K562 (cell line): ENCODE measurements around the gene ZAP70. TPM values are rescaled to one million over a fixed set of nuclear protein-coding genes. Genes with fewer than 3 reads are reported as not detected.

Source experiments
- ATF1 ChIP-seq, 2 experiments: fragments of 450-650 bp in 1 of 2; IDR thresholded peaks; 2 replicates each; pipeline ENCODE4 v1.6.1; 2016; ENCODE audit warnings: missing compliant biosample characterization in 1 of 2, missing genetic modification characterization in 1 of 2
- CEBPB ChIP-seq: fragments of 450-650 bp; IDR thresholded peaks from 2 replicates; pipeline ENCODE4 v1.6.1; 2016; ENCODE audit warnings: missing genetic modification characterization, missing compliant biosample characterization
- DPF2 ChIP-seq: fragments of 450-650 bp; IDR thresholded peaks from 2 replicates; pipeline ENCODE4 v1.6.1; 2016
- MAFG ChIP-seq: fragments of 450-650 bp; conservative IDR thresholded peaks from 2 replicates; pipeline ENCODE4 v1.6.1; 2016; ENCODE audit warnings: missing genetic modification characterization, missing compliant biosample characterization
- PRMT5 ChIP-seq: sonication (generic); formaldehyde crosslinking; IDR thresholded peaks from 2 replicates; pipeline ENCODE4 v1.5.0; 2020; ENCODE audit warnings: missing genetic modification reagents
- STAG1 ChIP-seq: sonication (generic); formaldehyde crosslinking; IDR thresholded peaks from 2 replicates; pipeline ENCODE4 v1.5.0; 2020; ENCODE audit warnings: missing genetic modification reagents, borderline replicate concordance
- ZNF121 ChIP-seq: sonication (generic); formaldehyde crosslinking; conservative IDR thresholded peaks from 2 replicates; pipeline ENCODE4 v1.8.0; 2022; ENCODE audit warnings: missing genetic modification reagents
- ZNF589 ChIP-seq: fragments of 200-800 bp; sonication (Bioruptor generic); IDR thresholded peaks from 2 replicates; pipeline ENCODE4 v1.6.1; 2016; ENCODE audit warnings: low read depth, missing genetic modification characterization, missing compliant biosample characterization
- ZNF668 ChIP-seq: fragments of 250-450 bp; sonication (Bioruptor Pico); IDR thresholded peaks from 2 replicates; pipeline ENCODE4 v1.8.0; 2022; ENCODE audit warnings: mild to moderate bottlenecking, inconsistent platforms
- polyA plus RNA-seq, 8 experiments: library from polyadenylated mRNA; depleted of rRNA in 4 of 8; stranded (reverse) in 5 of 8; unstranded in 3 of 8; fragments of >200 nt; fragmentation: Nextera tagmentation in 2 of 8; fragmentation: Illumina TruSeq in 1 of 8; extraction: Ambion mirVana in 2 of 8; extraction: Trizol in 1 of 8; gene quantifications; 2 replicates each; pipeline versions ENCODE4 v1.2.1 to v1.2.3, GENCODE V29; 2011 to 2014; ENCODE audit warnings: inconsistent platforms in 1 of 8, missing spikeins in 1 of 8
- total RNA-seq, 7 experiments: library from RNA; depleted of rRNA in 6 of 7; stranded (reverse); fragments of >200 nt in 6 of 7; fragmentation: Illumina TruSeq in 2 of 7; extraction: Trizol in 2 of 7; gene quantifications; 2 replicates each; pipeline versions ENCODE4 v1.2.1 to v1.2.3, GENCODE V29; 2011 to 2021; ENCODE audit warnings: low replicate concordance in 1 of 7
- TF ChIP-seq, protein P1 (sequence below): sonication (generic); formaldehyde crosslinking; IDR thresholded peaks from 2 replicates; pipeline ENCODE4 v1.8.1; 2023; ENCODE audit warnings: mild to moderate bottlenecking, missing genetic modification reagents, moderate library complexity
- TF ChIP-seq, protein P2 (sequence below), 2 experiments: fragments of 450-650 bp in 1 of 2; sonication (generic) in 1 of 2; formaldehyde crosslinking in 1 of 2; IDR thresholded peaks; 2 replicates each; pipeline versions ENCODE4 v1.7.1 to v1.9.0; 2016 to 2022; ENCODE audit warnings: inconsistent platforms in 1 of 2, mild to moderate bottlenecking in 1 of 2, missing genetic modification reagents in 1 of 2

Gene ZAP70
- total and polyA plus RNA-seq, 9 of the 15 experiments (the other 6 are each of a cell fraction or from before 2014, with no cell fraction given): 0.06 to 0.80 (median 0.21) TPM; not detected in 1

DNA sequence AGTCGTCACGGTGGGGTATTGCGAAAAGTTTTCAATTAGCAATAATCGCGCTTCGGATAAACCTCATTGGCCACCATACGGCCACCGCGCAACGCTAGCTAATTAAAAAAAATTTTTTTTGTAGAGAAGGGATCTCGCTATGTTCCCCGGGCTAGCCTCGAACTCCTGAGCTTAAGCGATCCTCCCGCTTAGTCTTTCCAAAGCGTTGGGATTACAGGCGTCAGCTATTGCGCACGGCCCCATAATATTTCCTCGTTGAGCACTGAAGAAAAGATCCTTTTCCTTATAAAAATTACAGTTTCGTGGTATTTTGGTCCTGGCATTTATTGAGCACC is 48.8 kb upstream of the ZAP70 start (continued):
- TF ChIP-seq ZNF121 (CRISPR knock-in tag) (peak; percentile 40), ZNF589 (CRISPR knock-in tag) (0 out of 2 replicates have a peak, but pooled peaks have one; percentile 59), ATF1 (CRISPR knock-in tag; IDR thresholded peaks at IDR 0.05) (no peak), ATF1 (tag; IDR thresholded peaks at IDR 0.05) (0 out of 2 replicates have a peak, but pooled peaks have one; percentile 18), STAG1 (CRISPR knock-in tag) (no peak), ZNF668 (no peak), DPF2 (peak; percentile 10; the same call in 1 of the 2 replicates), MAFG (tag) (peak; percentile 63), CEBPB (peak; percentile 60), PRMT5 (CRISPR knock-in tag) (no peak)
- TF ChIP-seq, protein P1, sequence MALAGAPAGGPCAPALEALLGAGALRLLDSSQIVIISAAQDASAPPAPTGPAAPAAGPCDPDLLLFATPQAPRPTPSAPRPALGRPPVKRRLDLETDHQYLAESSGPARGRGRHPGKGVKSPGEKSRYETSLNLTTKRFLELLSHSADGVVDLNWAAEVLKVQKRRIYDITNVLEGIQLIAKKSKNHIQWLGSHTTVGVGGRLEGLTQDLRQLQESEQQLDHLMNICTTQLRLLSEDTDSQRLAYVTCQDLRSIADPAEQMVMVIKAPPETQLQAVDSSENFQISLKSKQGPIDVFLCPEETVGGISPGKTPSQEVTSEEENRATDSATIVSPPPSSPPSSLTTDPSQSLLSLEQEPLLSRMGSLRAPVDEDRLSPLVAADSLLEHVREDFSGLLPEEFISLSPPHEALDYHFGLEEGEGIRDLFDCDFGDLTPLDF: no peak
- TF ChIP-seq, protein P2, sequence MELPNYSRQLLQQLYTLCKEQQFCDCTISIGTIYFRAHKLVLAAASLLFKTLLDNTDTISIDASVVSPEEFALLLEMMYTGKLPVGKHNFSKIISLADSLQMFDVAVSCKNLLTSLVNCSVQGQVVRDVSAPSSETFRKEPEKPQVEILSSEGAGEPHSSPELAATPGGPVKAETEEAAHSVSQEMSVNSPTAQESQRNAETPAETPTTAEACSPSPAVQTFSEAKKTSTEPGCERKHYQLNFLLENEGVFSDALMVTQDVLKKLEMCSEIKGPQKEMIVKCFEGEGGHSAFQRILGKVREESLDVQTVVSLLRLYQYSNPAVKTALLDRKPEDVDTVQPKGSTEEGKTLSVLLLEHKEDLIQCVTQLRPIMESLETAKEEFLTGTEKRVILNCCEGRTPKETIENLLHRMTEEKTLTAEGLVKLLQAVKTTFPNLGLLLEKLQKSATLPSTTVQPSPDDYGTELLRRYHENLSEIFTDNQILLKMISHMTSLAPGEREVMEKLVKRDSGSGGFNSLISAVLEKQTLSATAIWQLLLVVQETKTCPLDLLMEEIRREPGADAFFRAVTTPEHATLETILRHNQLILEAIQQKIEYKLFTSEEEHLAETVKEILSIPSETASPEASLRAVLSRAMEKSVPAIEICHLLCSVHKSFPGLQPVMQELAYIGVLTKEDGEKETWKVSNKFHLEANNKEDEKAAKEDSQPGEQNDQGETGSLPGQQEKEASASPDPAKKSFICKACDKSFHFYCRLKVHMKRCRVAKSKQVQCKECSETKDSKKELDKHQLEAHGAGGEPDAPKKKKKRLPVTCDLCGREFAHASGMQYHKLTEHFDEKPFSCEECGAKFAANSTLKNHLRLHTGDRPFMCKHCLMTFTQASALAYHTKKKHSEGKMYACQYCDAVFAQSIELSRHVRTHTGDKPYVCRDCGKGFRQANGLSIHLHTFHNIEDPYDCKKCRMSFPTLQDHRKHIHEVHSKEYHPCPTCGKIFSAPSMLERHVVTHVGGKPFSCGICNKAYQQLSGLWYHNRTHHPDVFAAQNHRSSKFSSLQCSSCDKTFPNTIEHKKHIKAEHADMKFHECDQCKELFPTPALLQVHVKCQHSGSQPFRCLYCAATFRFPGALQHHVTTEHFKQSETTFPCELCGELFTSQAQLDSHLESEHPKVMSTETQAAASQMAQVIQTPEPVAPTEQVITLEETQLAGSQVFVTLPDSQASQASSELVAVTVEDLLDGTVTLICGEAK (IDR thresholded peaks at IDR 0.05): 0 out of 2 replicates have a peak, but pooled peaks have one; percentile 32
- TF ChIP-seq, protein P2 (CRISPR knock-in tag; IDR thresholded peaks at IDR 0.05): no peak
